ENCODE results near the gene NFIC.

The NFIC gene

DNA sequence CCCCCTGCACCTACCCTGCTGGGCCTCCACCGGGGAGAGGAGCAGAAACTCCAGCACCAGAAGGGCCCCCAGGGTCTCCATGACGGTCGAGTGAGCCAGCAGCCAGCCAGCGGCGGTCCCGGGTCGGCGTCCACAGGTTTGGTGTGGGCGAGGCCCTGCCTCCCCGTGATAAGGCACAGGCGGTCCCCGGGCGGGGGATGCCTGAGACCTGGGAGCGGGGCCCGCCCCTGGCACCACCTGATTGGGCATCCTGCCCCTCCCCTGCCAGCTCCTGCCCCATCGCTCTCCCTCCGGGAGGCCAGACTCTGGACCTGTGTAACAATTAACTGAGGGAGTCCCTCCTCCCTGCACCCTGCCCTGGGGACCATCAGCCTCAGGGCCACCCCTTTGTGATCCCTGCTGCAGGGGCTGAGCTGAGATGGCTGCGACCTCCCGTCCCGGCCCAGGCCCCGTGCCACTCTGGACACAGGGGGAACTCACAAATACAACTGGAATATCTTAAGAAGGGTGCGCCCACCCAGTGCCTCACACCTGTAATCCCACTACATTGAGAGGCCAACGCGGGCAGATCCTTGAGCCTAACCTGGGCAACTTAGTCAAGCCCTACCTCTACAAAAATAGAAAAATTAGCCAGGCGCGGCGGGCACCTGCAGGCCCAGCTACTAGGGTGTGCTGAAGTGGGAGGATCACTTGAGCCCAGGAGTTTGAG lies 114.2 kb downstream of the NFIC start, which contains the start of gene SMIM24:
TSS of gene SMIM24 (minus strand) at position 143 of the 709 bp plus-strand sequence. CDS start at position 81, 62 bp downstream.
- WGBS (ENCODE audit: insufficient coverage, insufficient read length) = no CpG with 5 or more reads among the region's 27 CpGs
- no peak within 1 kb of the TSS for H3K27ac ChIP-seq (ENCODE audit: low read length)
- peak within 1 kb of the TSS; percentile 17; the same call in 1 of the 2 replicates for H3K4me3 ChIP-seq (ENCODE audit: low read length)
- no peaks in the 10 kb centered on the region for H3K27me3 ChIP-seq (ENCODE audit: control insufficient read depth, insufficient read depth, low read length)
- 0 out of 2 replicates have a peak, but pooled peaks cover 2% of the 10 kb centered on the region for H3K4me1 ChIP-seq (ENCODE audit: control insufficient read depth, insufficient read depth, low read length)
- H3K9me3 ChIP-seq (ENCODE audit: control insufficient read depth, insufficient read depth, low read length) = no peaks in the 10 kb centered on the region
- DNase-seq (ENCODE audit: low read depth, low spot score) = no peak
- H3K36me3 ChIP-seq (ENCODE audit: control insufficient read depth, insufficient read depth, low read length) = no peaks in the 10 kb centered on the region

DNA sequence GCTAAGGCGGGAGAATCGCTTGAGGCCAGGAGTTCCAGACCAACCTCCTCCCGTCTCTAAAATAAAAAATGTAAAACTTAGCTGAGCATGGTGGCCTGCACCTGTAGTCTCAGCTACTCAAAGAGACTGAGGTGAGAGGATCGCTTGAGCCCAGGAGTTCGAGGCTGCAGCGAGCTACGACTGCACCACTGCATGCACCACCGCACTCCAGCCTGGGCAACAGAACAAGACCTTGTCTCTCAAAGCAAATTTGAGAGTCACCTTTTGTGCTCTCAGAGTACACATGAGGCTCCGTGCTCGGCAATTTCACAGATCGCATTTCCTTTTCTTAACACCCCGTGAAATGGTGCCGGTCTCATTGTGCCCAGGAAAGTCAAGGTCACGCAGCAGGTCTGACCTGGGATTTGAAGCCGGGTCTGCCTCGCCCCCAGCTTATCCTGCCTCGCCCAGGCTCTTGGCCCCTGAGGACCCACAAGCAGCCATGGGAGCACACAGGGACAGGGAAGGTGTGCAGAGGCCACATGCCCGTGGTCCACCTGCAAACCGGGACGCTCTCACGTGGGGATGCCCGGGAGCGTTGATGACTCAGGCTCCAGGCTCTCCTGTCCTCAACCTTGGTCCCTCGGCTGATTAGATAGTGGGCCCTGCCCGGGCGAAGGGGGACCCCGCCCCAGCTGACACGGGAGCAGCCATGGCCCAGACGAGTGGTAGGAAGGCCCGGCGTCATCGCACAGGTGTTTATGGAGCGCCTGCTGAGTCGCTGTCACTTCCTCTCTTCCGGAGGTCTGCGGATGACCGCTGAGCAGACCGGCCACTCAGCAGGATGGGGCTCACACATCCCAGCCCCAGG lies 115.1 kb downstream of the NFIC start:
- Histone ChIP-seq H3K4me1 (ENCODE audit: control insufficient read depth, insufficient read depth, low read length) (0 out of 2 replicates have a peak, but pooled peaks cover 2% of the 10 kb centered on the region), H3K36me3 (ENCODE audit: control insufficient read depth, insufficient read depth, low read length) (no peaks in the 10 kb centered on the region), H3K9me3 (ENCODE audit: control insufficient read depth, insufficient read depth, low read length) (no peaks in the 10 kb centered on the region), H3K27ac (ENCODE audit: low read length) (no peak overlapping the region), H3K4me3 (ENCODE audit: low read length) (no peak overlapping the region), H3K27me3 (ENCODE audit: control insufficient read depth, insufficient read depth, low read length) (no peaks in the 10 kb centered on the region)
- no peak for DNase-seq (ENCODE audit: low read depth, low spot score)
- no CpG with 5 or more reads among the region's 38 CpGs for WGBS (ENCODE audit: insufficient coverage, insufficient read length)

DNA sequence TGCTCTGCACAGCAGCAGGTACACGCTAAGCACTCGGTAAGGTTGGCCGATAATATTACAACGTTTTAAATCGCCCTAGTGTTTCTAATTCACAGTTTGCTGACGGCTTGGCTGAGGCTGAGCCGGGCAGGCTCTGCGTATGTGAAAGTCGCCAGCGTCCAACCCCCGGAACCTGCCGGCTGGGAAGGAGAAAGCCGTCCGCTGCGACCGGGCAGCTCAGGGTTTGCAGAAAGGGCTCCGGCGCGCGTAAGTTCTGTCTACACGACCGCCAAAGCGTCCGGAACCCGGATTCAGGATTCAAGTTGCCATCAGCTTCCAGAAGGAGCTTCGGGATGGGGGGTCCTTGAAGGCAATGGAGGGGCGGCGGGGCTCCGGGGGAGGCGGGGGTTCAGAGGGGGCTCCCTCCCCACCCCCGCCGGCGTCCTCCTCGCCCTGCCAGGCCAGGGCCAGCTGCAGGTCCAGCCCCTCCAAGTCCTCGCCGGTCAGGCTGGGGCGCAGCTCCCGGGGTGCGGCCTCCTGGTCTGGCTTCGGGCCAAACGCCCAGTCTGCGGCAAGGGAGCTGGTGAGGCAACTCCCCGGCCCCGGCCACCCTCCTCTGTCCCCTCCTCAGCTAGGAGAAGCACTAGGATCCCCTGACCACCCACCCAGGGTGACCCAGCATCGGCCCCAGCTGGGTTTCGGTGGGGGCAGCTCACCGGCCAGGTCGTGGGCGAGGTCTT lies 116.3 kb downstream of the NFIC start:
- H3K27ac ChIP-seq (ENCODE audit: low read length) = no peak overlapping the region
- H3K4me3 ChIP-seq (ENCODE audit: low read length) = no peak overlapping the region
- no peaks in the 10 kb centered on the region for H3K36me3 ChIP-seq (ENCODE audit: control insufficient read depth, insufficient read depth, low read length)
- H3K9me3 ChIP-seq (ENCODE audit: control insufficient read depth, insufficient read depth, low read length) = no peaks in the 10 kb centered on the region
- DNase-seq (ENCODE audit: low read depth, low spot score) = no peak
- no CpG with 5 or more reads among the region's 49 CpGs for WGBS (ENCODE audit: insufficient coverage, insufficient read length)
- H3K27me3 ChIP-seq (ENCODE audit: control insufficient read depth, insufficient read depth, low read length) = no peaks in the 10 kb centered on the region
- 0 out of 2 replicates have a peak, but pooled peaks cover 2% of the 10 kb centered on the region for H3K4me1 ChIP-seq (ENCODE audit: control insufficient read depth, insufficient read depth, low read length)

DNA sequence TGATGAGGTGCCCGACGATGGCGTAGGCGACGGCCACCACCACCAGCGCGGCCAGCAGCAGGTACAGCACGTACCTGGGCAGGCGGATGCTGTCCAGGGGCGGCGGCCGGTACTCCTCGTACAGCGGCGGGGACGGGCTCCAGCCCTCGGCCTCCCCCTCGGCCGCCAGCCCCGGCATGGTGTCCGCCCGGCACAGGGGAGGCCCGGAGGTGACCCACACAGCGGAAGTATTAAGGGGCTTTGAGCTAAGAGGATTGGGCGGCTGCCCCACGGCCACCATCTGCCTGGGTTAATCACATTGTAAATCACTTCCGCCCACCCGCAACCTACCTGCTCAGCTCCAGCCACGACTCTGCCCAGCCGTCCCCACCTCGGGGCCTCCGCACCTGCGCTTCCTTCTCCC lies 116.8 kb downstream of the NFIC start, which contains the start of gene SMIM44:
TSS of gene SMIM44 (minus strand) at position 216 of the 403 bp plus-strand sequence. CDS start at position 178, 38 bp downstream.
- no peak for DNase-seq (ENCODE audit: low read depth, low spot score)
- Histone ChIP-seq H3K4me3 (ENCODE audit: low read length) (no peak within 1 kb of the TSS), H3K27me3 (ENCODE audit: control insufficient read depth, insufficient read depth, low read length) (no peaks in the 10 kb centered on the region), H3K36me3 (ENCODE audit: control insufficient read depth, insufficient read depth, low read length) (no peaks in the 10 kb centered on the region), H3K27ac (ENCODE audit: low read length) (no peak within 1 kb of the TSS), H3K9me3 (ENCODE audit: control insufficient read depth, insufficient read depth, low read length) (no peaks in the 10 kb centered on the region), H3K4me1 (ENCODE audit: control insufficient read depth, insufficient read depth, low read length) (0 out of 2 replicates have a peak, but pooled peaks cover 2% of the 10 kb centered on the region)
- WGBS (ENCODE audit: insufficient coverage, insufficient read length) = no CpG with 5 or more reads among the region's 33 CpGs

DNA sequence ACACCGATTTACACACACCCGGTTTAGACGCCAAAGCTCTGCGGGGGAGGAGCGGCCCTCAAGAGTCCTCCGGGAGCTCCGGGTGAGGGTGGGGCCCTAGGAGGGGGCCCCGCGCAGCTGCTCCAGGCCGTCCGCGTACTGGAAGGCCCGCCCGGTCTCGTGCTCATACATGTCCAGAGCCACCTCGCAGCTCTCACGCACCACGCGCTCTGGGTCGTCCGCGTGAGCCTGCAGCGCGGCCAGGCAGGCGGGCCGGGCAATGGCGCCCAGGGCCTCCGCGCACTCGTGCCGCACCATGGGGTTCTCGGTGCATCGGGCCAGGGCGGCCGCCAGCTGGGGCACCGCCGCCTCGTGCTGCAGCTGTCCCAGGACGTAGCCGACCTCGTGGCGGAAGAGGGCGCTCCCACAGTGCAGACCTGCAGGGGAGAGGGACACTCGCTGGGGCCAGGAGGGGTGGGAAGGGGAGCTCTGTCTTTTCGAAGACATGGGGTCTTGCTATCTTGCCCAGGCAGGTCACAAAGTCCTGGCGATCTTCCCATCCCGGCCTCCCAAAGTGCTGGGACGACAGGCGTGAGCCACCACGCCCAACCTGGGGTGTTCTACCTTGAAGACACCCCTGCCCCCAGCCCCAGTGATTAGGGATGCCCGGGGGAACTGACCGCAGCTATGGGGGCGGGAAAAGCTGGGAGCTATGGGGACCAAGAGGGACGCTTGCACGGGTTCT lies 125.2 kb downstream of the NFIC start:
- Histone ChIP-seq H3K9me3 (ENCODE audit: control insufficient read depth, insufficient read depth, low read length) (no peaks in the 10 kb centered on the region), H3K27me3 (ENCODE audit: control insufficient read depth, insufficient read depth, low read length) (no peaks in the 10 kb centered on the region), H3K36me3 (ENCODE audit: control insufficient read depth, insufficient read depth, low read length) (peaks cover 22% of the 10 kb centered on the region), H3K27ac (ENCODE audit: low read length) (no peak overlapping the region), H3K4me3 (ENCODE audit: low read length) (no peak overlapping the region), H3K4me1 (ENCODE audit: control insufficient read depth, insufficient read depth, low read length) (no peaks in the 10 kb centered on the region)
- no CpG with 5 or more reads among the region's 55 CpGs for WGBS (ENCODE audit: insufficient coverage, insufficient read length)
- no peak for DNase-seq (ENCODE audit: low read depth, low spot score)

DNA sequence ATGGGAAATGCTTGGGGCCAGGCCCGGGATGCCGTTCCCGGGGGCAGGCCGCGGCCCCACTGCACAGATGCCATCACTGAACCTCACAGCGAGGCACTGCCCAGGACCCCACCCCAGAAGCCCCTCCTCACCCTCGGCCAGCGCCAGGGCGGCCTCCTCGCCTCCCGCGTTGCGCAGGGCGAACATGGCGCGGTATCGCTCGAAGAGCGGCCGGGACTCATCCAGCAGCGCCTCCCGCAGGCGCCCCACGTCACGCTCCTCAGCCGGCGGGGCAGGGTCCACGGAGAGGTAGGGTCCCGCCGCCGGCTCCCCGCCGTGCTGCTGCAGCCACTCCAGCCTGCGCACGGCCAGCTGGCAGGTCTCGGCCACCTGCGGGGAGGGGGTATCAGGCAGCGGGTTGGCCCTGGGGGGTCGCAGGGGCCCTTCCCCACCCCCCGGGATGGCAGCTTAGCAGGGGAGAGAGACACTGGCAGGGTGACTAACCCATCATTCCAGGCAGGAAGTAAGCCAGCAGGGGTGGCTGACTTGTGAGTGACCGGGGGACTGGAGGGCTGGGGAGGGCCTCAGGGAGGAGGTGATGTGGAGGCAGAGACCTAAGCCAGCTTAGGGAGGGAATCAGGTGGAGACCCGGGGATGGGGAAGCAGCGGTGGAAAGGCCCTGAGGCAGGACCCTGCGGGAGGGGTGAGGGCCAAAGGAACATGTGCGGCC lies 125.9 kb downstream of the NFIC start:
- no peak for DNase-seq (ENCODE audit: low read depth, low spot score)
- H3K27ac ChIP-seq (ENCODE audit: low read length) = no peak overlapping the region
- WGBS (ENCODE audit: insufficient coverage, insufficient read length) = no CpG with 5 or more reads among the region's 45 CpGs
- no peaks in the 10 kb centered on the region for H3K4me1 ChIP-seq (ENCODE audit: control insufficient read depth, insufficient read depth, low read length)
- H3K4me3 ChIP-seq (ENCODE audit: low read length) = no peak overlapping the region
- H3K27me3 ChIP-seq (ENCODE audit: control insufficient read depth, insufficient read depth, low read length) = no peaks in the 10 kb centered on the region
- no peaks in the 10 kb centered on the region for H3K9me3 ChIP-seq (ENCODE audit: control insufficient read depth, insufficient read depth, low read length)
- H3K36me3 ChIP-seq (ENCODE audit: control insufficient read depth, insufficient read depth, low read length) = peaks cover 22% of the 10 kb centered on the region

DNA sequence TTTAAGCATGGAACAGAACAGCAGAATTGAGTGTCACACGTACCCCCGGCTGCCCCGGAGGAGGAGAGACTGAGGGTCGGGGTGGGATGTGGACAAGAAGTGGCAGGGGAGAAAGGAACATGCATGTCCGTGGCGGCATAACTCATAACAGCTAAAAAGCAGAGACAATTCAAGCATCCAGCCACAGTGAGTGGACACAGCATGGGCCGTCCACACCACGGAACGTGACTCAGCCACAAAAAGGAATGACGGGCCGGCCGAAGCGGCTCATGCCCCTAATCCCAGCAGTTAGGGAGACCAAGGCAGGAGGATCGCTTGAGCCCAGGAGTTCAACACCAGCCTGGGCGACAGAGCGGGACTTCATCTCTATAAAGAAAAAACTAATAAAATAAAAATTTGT lies 126.5 kb downstream of the NFIC start:
- H3K36me3 ChIP-seq (ENCODE audit: control insufficient read depth, insufficient read depth, low read length) = peaks cover 22% of the 10 kb centered on the region
- H3K4me1 ChIP-seq (ENCODE audit: control insufficient read depth, insufficient read depth, low read length) = no peaks in the 10 kb centered on the region
- WGBS (ENCODE audit: insufficient coverage, insufficient read length) = no CpG with 5 or more reads among the region's 16 CpGs
- no peaks in the 10 kb centered on the region for H3K27me3 ChIP-seq (ENCODE audit: control insufficient read depth, insufficient read depth, low read length)
- no peak for DNase-seq (ENCODE audit: low read depth, low spot score)
- no peak overlapping the region for H3K4me3 ChIP-seq (ENCODE audit: low read length)
- no peaks in the 10 kb centered on the region for H3K9me3 ChIP-seq (ENCODE audit: control insufficient read depth, insufficient read depth, low read length)
- H3K27ac ChIP-seq (ENCODE audit: low read length) = no peak overlapping the region

DNA sequence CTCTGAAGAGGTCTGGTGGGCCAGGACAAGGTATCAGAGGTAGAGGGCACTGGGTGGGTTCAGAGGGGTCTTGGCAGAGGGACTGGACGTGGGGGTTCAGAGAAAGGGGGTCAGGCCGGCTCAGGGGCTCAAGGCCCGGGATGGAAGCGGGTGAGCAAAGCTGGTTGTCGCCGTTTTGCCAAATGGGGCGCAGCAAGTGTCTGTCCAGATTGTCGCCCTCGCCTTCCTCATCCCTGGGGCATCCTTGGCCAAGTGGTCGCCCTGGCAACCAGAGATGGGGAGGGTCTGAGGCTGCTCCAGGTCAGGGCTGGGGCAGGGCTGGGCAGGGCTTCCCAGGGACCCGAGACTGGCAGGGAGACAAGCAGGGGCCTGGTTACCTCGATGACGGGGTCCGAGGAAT lies 127.3 kb downstream of the NFIC start:
- Histone ChIP-seq H3K4me1 (ENCODE audit: control insufficient read depth, insufficient read depth, low read length) (no peaks in the 10 kb centered on the region), H3K27me3 (ENCODE audit: control insufficient read depth, insufficient read depth, low read length) (no peaks in the 10 kb centered on the region), H3K36me3 (ENCODE audit: control insufficient read depth, insufficient read depth, low read length) (peaks cover 22% of the 10 kb centered on the region), H3K9me3 (ENCODE audit: control insufficient read depth, insufficient read depth, low read length) (no peaks in the 10 kb centered on the region), H3K4me3 (ENCODE audit: low read length) (no peak overlapping the region), H3K27ac (ENCODE audit: low read length) (no peak overlapping the region)
- WGBS (ENCODE audit: insufficient coverage, insufficient read length) = no CpG with 5 or more reads among the region's 14 CpGs
- DNase-seq (ENCODE audit: low read depth, low spot score) = no peak

DNA sequence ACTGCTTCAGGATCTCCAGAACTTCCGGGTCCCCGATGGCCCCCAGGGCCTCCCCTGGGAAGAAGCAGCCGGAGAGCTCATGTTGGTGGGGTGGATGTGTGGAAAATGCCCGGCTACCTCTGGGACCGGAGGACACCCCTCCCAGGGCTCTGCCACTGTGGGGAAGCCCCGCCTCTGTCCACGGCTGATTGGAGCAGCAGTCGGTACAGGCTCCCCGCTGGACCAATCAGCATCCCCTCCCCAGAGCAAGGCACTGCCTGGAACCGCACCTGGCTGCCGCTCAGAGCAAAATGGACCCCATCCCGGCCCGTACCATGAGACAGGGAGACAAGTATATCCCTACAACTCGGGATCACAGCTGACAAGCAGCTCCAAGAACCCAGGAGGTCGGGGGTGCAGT lies 127.7 kb downstream of the NFIC start:
- H3K9me3 ChIP-seq (ENCODE audit: control insufficient read depth, insufficient read depth, low read length) = no peaks in the 10 kb centered on the region
- DNase-seq (ENCODE audit: low read depth, low spot score) = no peak
- H3K4me3 ChIP-seq (ENCODE audit: low read length) = no peak overlapping the region
- H3K27ac ChIP-seq (ENCODE audit: low read length) = no peak overlapping the region
- no peaks in the 10 kb centered on the region for H3K4me1 ChIP-seq (ENCODE audit: control insufficient read depth, insufficient read depth, low read length)
- H3K36me3 ChIP-seq (ENCODE audit: control insufficient read depth, insufficient read depth, low read length) = peaks cover 22% of the 10 kb centered on the region
- WGBS (ENCODE audit: insufficient coverage, insufficient read length) = no CpG with 5 or more reads among the region's 15 CpGs
- no peaks in the 10 kb centered on the region for H3K27me3 ChIP-seq (ENCODE audit: control insufficient read depth, insufficient read depth, low read length)
